ENCODE measurements around the gene SNX6.

SNX6 gene

DNA sequence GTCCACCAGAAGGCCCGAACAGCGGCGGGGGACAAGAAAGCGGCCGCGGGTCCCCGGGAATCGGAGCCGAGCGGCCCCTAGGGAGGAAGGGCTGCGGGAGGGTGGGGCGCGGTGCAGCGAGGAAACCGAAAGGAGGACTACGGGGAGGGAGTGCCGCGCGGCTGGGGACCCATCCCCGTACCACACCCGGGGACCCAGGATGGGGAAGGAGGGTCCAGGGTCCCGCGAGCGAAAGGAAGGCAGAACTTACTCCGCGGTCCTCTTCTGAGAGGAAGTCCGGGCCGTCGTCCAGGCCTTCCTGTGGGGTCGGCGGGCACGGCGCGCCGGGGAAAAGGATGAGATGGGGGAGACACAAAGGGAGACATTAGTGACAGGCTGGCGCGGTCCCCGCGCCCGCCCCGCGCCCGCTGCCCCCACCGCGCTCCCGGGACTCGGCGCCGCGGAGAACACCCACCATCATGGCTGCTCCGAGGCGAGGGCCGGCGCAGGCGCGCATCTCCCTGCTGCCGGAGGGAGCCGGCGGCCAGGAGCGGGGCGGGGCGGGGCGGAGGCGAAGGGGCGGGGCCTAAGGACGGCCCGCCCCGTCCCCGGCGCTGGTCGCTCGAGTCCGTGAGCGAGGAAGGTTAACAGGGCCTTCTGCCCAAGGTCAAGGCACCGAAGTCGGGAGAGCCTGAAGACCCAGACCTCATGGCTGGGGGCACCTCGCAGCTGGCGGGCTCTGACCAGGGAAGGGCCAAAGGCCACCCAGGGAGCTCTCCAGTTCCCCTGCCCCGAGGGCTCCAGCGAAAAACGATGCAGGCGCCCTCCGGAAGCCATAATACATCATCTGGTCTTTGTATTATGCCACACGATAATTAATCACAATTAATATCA lies at the start of gene SNX6:
Gene SNX6 (minus strand): TSS at position 492 of the 873 bp plus-strand sequence. CDS start 32 bp downstream, at position 460.
- Histone ChIP-seq H3K9ac (ENCODE audit: low read length) (peak within 1 kb of the TSS; percentile 99), H3K4me1 (ENCODE audit: control insufficient read depth, insufficient read depth, low read length) (peaks cover 16% of the 10 kb centered on the region), H3K9me3 (ENCODE audit: control insufficient read depth, low read length) (no peaks in the 10 kb centered on the region), H3K36me3 (ENCODE audit: control insufficient read depth, insufficient read depth, low read length, severe bottlenecking) (no peaks in the 10 kb centered on the region), H3K27me3 (replicated peaks; ENCODE audit: control insufficient read depth, insufficient read depth, low read length) (no peaks in the 10 kb centered on the region), H3K4me3 (ENCODE audit: low read length) (peak within 1 kb of the TSS; percentile 99)
- peak; percentile 93 for DNase-seq (ENCODE audit: low read depth)

DNA sequence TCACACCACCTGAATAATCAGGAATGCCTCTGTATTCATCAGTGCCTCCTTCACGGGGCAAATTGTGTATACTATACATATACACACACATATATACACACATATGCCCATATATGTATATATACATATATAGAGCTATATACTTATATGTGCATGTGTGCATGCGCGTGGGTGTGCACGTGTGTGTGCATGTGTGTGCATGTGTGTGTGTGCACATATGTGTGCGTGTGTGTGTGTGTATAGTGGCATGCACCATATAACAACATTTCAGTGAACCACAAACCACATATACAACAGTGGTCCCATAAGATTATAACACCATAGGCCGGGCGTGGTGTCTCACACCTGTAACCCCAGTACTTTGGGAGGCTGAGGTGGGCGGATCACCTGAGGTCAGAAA lies 48.8 kb upstream of the SNX6 start:
- no peak for DNase-seq (ENCODE audit: low read depth)
- Histone ChIP-seq H3K4me1 (ENCODE audit: control insufficient read depth, insufficient read depth, low read length) (peaks cover 14% of the 10 kb centered on the region), H3K9ac (ENCODE audit: low read length) (no peak overlapping the region), H3K36me3 (ENCODE audit: control insufficient read depth, insufficient read depth, low read length, severe bottlenecking) (no peaks in the 10 kb centered on the region), H3K4me3 (ENCODE audit: low read length) (no peak overlapping the region), H3K9me3 (ENCODE audit: control insufficient read depth, low read length) (no peaks in the 10 kb centered on the region), H3K27me3 (replicated peaks; ENCODE audit: control insufficient read depth, insufficient read depth, low read length) (no peaks in the 10 kb centered on the region)

GRCh38 chr14:34678306-34678705 lies 48.4 kb upstream of the SNX6 start:
- no peak for DNase-seq (ENCODE audit: low read depth)
- Histone ChIP-seq H3K4me1 (ENCODE audit: control insufficient read depth, insufficient read depth, low read length) (peaks cover 14% of the 10 kb centered on the region), H3K9me3 (ENCODE audit: control insufficient read depth, low read length) (no peaks in the 10 kb centered on the region), H3K27me3 (replicated peaks; ENCODE audit: control insufficient read depth, insufficient read depth, low read length) (no peaks in the 10 kb centered on the region), H3K4me3 (ENCODE audit: low read length) (no peak overlapping the region), H3K36me3 (ENCODE audit: control insufficient read depth, insufficient read depth, low read length, severe bottlenecking) (no peaks in the 10 kb centered on the region), H3K9ac (ENCODE audit: low read length) (no peak overlapping the region)

GRCh38 chr14:34676516-34677211 lies 46.7 kb upstream of the SNX6 start:
- H3K4me3 ChIP-seq (ENCODE audit: low read length), result no peak overlapping the region
- H3K4me1 ChIP-seq (ENCODE audit: control insufficient read depth, insufficient read depth, low read length), result peaks cover 9% of the 10 kb centered on the region
- no peak overlapping the region for H3K9ac ChIP-seq (ENCODE audit: low read length)
- H3K27me3 ChIP-seq (replicated peaks; ENCODE audit: control insufficient read depth, insufficient read depth, low read length), result no peaks in the 10 kb centered on the region
- no peak for DNase-seq (ENCODE audit: low read depth)
- H3K36me3 ChIP-seq (ENCODE audit: control insufficient read depth, insufficient read depth, low read length, severe bottlenecking), result no peaks in the 10 kb centered on the region
- no peaks in the 10 kb centered on the region for H3K9me3 ChIP-seq (ENCODE audit: control insufficient read depth, low read length)

DNA sequence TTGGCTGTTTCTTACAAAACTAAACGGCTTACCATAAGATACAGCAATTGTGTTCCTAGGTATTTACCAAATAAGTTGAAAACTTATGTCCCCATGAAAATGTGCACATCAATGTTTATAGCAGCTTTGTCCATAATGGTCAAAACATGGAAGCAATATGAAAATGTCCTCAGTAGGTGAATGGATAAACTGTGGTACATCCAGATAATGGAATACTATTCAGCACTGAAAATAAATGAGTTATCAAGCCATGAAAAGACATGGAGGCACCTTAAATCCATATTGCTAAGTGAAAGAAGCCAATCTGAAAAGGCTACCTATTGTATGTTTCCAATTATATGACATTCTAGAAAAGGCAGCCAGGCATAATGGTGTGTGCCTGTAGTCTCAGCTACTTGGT lies 43.8 kb upstream of the SNX6 start:
- H3K36me3 ChIP-seq (ENCODE audit: control insufficient read depth, insufficient read depth, low read length, severe bottlenecking), result no peaks in the 10 kb centered on the region
- no peak for DNase-seq (ENCODE audit: low read depth)
- no peaks in the 10 kb centered on the region for H3K27me3 ChIP-seq (replicated peaks; ENCODE audit: control insufficient read depth, insufficient read depth, low read length)
- no peak overlapping the region for H3K4me3 ChIP-seq (ENCODE audit: low read length)
- H3K9ac ChIP-seq (ENCODE audit: low read length), result no peak overlapping the region
- H3K4me1 ChIP-seq (ENCODE audit: control insufficient read depth, insufficient read depth, low read length), result peaks cover 9% of the 10 kb centered on the region
- H3K9me3 ChIP-seq (ENCODE audit: control insufficient read depth, low read length), result no peaks in the 10 kb centered on the region

GRCh38 chr14:34671716-34672115 lies 41.8 kb upstream of the SNX6 start:
- Histone ChIP-seq H3K9me3 (ENCODE audit: control insufficient read depth, low read length) (no peaks in the 10 kb centered on the region), H3K27me3 (replicated peaks; ENCODE audit: control insufficient read depth, insufficient read depth, low read length) (no peaks in the 10 kb centered on the region), H3K4me3 (ENCODE audit: low read length) (no peak overlapping the region), H3K9ac (ENCODE audit: low read length) (no peak overlapping the region), H3K4me1 (ENCODE audit: control insufficient read depth, insufficient read depth, low read length) (no peaks in the 10 kb centered on the region), H3K36me3 (ENCODE audit: control insufficient read depth, insufficient read depth, low read length, severe bottlenecking) (no peaks in the 10 kb centered on the region)
- no peak for DNase-seq (ENCODE audit: low read depth)

DNA sequence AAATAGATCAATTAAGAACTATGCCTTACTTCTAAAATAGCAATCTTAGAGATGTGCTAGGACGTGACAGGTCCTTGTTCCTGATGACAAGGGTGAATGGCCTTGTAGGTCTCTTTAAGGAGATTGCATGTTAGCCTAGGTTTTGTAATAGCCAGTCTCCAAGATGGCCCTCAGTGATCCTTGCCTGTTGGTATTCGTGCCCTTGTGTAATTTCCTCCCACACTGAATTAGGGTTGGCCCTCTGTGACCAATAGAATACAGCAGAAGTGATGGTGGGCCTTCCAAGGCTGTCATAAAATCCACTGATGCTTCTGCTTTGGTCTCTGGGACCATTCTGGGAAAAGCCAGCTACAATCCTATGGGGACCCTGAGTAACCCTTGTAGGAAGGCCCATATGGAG lies 38.2 kb upstream of the SNX6 start:
- Histone ChIP-seq H3K27me3 (replicated peaks; ENCODE audit: control insufficient read depth, insufficient read depth, low read length) (no peaks in the 10 kb centered on the region), H3K36me3 (ENCODE audit: control insufficient read depth, insufficient read depth, low read length, severe bottlenecking) (no peaks in the 10 kb centered on the region), H3K4me1 (ENCODE audit: control insufficient read depth, insufficient read depth, low read length) (no peaks in the 10 kb centered on the region), H3K4me3 (ENCODE audit: low read length) (no peak overlapping the region), H3K9me3 (ENCODE audit: control insufficient read depth, low read length) (no peaks in the 10 kb centered on the region), H3K9ac (ENCODE audit: low read length) (no peak overlapping the region)
- no peak for DNase-seq (ENCODE audit: low read depth)

DNA sequence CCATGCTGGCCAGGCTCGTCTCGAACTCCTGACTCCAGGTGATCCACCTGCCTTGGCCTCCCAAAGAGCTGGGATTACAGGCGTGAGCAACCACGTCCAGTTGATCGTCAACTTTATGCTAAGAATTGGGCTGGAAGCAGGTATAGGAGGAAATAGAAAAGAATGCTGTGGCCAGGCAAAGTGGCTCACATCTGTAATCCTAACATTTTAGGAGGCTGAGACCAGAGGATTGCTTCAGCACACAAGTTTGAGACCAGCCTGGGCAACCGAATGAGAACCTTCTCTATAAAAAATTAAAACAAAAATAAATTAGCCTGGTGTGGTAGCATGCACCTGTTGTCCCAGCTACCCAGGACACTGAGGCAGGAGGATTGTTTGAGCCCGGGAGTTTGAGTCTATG lies 37.1 kb upstream of the SNX6 start:
- Histone ChIP-seq H3K36me3 (ENCODE audit: control insufficient read depth, insufficient read depth, low read length, severe bottlenecking) (no peaks in the 10 kb centered on the region), H3K4me1 (ENCODE audit: control insufficient read depth, insufficient read depth, low read length) (no peaks in the 10 kb centered on the region), H3K27me3 (replicated peaks; ENCODE audit: control insufficient read depth, insufficient read depth, low read length) (no peaks in the 10 kb centered on the region), H3K9me3 (ENCODE audit: control insufficient read depth, low read length) (no peaks in the 10 kb centered on the region), H3K9ac (ENCODE audit: low read length) (no peak overlapping the region), H3K4me3 (ENCODE audit: low read length) (no peak overlapping the region)
- DNase-seq (ENCODE audit: low read depth), result no peak

DNA sequence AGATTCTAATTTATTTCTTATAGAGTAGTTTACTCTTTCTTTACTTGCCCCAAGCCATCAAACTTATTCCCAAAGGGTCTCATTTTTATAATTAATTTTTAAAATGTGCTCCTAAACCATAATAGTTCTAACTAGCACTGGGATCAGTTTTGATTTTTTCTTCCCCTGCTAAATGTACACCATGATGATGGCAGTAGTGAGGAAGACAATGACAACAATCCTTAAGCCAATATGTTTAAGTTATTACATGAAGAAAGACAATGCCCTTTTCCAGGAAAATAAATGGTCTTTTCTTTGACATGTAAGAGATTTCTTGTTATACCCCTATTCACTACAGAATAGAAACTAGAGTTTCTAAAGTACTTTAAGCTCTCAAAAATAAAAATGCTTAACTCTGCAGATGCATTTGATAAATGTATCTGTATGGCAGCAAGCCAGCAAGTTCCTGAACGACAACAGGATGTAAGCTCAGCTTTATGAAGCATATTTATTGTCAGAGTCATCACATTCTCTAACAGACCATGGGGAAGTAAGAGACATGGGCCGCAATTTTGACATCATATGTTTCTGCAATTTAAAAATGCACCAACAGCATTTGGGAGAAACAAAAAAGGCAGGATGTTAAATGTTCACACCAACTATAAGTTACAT lies 36.0 kb upstream of the SNX6 start:
- no peaks in the 10 kb centered on the region for H3K36me3 ChIP-seq (ENCODE audit: control insufficient read depth, insufficient read depth, low read length, severe bottlenecking)
- no peak overlapping the region for H3K9ac ChIP-seq (ENCODE audit: low read length)
- peak; percentile 84 for DNase-seq (ENCODE audit: low read depth)
- H3K9me3 ChIP-seq (ENCODE audit: control insufficient read depth, low read length), result peaks cover 3% of the 10 kb centered on the region
- H3K4me1 ChIP-seq (ENCODE audit: control insufficient read depth, insufficient read depth, low read length), result no peaks in the 10 kb centered on the region
- H3K27me3 ChIP-seq (replicated peaks; ENCODE audit: control insufficient read depth, insufficient read depth, low read length), result no peaks in the 10 kb centered on the region
- H3K4me3 ChIP-seq (ENCODE audit: low read length), result no peak overlapping the region

- H3K36me3 ChIP-seq (ENCODE audit: control insufficient read depth, insufficient read depth, low read length, severe bottlenecking), result no peaks in the 10 kb centered on the region
- H3K4me1 ChIP-seq (ENCODE audit: control insufficient read depth, insufficient read depth, low read length), result no peaks in the 10 kb centered on the region
- no peak overlapping the region for H3K9ac ChIP-seq (ENCODE audit: low read length)
- H3K9me3 ChIP-seq (ENCODE audit: control insufficient read depth, low read length), result peaks cover 6% of the 10 kb centered on the region
- H3K4me3 ChIP-seq (ENCODE audit: low read length), result no peak overlapping the region
- no peaks in the 10 kb centered on the region for H3K27me3 ChIP-seq (replicated peaks; ENCODE audit: control insufficient read depth, insufficient read depth, low read length)
- no peak for DNase-seq (ENCODE audit: low read depth)
These were observed 32.7 kb upstream of the SNX6 start for GRCh38 chr14:34662561-34663088.

GRCh38 chr14:34660796-34661195 lies 30.8 kb upstream of the SNX6 start:
- H3K36me3 ChIP-seq (ENCODE audit: control insufficient read depth, insufficient read depth, low read length, severe bottlenecking), result no peaks in the 10 kb centered on the region
- no peaks in the 10 kb centered on the region for H3K4me1 ChIP-seq (ENCODE audit: control insufficient read depth, insufficient read depth, low read length)
- H3K9me3 ChIP-seq (ENCODE audit: control insufficient read depth, low read length), result peaks cover 6% of the 10 kb centered on the region
- no peaks in the 10 kb centered on the region for H3K27me3 ChIP-seq (replicated peaks; ENCODE audit: control insufficient read depth, insufficient read depth, low read length)
- DNase-seq (ENCODE audit: low read depth), result no peak
- no peak overlapping the region for H3K9ac ChIP-seq (ENCODE audit: low read length)
- no peak overlapping the region for H3K4me3 ChIP-seq (ENCODE audit: low read length)

Measured in adipocyte (in vitro differentiated cells).